GM18517 (cell line): ENCODE results near the gene APOD.
"Not testable (repeated sequence)": the region's sequence is repeated elsewhere in the genome, so short reads cannot be mapped to it uniquely, and the experiment has no call there.

Source experiments
- ATAC-seq: cut with Tn5 transposase; IDR thresholded peaks from one replicate; pipeline ENCODE4 v1.9.1; 2021; ENCODE audit warnings: mild to moderate bottlenecking, moderate library complexity; ENCODE audit not compliant: unreplicated experiment

Gene APOD

DNA sequence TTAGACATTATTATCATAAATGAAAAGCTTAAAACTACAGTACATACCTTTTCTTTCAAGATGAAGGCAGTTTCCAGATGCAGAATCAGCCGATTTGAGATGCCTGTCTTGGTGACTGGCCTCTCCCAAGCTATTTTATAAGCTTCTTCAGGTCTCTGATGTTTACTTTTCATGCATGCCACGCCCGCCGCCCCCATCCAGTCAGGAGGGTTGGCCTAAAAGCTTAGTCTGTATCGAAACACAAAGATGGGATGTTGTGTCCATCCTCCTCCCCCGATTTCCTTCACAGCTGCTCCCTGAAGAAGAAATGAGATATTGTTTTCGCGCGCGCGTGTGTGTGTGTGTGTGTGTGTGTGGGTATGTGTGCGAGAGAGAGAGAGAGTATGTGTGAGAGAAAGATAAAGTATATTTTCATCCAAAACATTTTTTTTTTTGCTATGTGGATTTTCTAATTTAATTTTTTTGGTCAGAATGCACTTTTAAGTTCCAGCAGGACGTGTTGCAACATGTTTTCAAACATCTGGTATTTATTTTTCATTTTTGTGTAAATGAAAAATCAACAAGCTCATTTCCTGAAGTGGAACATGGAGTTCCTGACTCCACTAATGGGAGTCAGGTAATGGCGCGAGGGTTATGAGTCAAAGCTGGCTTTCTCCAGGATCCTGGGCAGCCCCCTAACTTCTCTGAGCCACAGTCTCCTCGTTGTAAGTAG is at the start of gene APOD:
TSS of gene APOD (minus strand) at position 110 of the 712 bp plus-strand sequence. CDS start 4,479 bp downstream, outside the sequence.
- no peak for ATAC-seq

DNA sequence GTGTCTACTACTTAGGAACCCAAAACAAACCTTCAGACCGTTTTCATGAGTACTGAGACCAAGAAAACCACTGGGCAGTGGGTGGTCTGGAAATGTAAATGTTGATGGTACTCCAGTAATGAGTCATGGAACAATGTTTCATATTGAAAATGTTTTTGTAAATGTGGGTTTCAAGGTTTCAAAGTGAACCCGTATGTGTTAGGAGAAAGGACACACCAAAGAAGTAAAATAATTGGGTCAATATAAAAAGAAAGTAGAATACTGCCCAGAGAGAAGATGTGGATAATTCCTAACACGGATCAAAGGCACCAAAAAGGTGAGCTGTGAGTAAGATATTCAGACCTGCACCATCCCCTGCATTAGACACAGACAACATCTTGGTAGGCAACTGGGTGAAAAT is 49.6 kb upstream of the APOD start:
- ATAC-seq: not testable (repeated sequence)

DNA sequence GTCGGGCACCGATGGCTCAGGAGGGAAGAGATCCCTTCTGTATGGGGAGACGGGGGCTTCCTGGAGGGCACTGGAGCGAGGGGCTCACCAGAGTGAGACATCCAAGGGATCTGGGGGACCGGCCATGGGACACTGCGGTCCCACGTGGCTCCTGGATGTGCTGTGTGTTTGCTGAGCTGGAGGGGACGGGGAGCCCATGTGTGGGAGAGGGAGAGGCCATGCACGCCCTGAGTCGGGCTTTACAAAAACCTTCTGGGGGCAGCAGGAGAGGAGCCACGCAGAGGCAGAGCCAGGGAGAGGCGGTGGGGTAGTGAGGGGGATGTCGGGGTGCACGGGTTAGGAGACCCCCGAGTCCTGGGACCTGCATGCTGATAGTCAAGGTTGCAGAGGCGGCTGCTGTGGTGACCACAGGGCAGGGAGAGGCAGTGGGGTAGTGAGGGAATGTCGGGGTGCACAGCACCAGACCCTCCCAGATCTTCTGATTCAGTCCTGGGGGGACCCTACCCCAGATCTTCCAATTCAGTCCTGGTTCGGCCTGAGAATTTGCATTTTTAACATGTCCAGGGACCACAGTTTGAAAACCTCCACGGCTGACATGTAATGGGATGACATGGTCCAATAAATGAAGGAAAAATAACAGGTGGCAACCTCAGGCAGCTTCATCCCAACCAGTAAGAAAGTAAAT is 48.9 kb upstream of the APOD start:
- not testable (repeated sequence) for ATAC-seq

DNA sequence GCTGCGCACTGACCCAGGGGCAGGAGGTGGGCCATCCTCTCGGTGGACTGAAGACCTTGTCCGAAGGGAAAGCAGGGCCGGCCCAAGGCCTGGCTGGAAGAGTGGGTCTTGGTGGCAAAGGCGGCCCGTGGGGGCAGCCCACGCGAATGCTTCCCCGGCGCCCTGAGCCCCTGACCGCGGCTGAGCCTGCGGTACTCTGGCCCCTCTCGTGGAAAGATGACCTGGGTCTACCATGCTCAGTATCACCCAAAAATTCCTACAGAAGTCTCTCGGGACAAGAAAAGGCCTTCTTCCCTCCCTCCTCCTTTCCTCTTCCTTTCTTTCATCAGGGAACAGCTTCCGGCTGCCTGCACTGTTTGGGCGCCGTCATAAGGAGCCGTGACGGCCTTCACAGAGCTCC is 48.3 kb upstream of the APOD start:
- ATAC-seq: not testable (repeated sequence)

DNA sequence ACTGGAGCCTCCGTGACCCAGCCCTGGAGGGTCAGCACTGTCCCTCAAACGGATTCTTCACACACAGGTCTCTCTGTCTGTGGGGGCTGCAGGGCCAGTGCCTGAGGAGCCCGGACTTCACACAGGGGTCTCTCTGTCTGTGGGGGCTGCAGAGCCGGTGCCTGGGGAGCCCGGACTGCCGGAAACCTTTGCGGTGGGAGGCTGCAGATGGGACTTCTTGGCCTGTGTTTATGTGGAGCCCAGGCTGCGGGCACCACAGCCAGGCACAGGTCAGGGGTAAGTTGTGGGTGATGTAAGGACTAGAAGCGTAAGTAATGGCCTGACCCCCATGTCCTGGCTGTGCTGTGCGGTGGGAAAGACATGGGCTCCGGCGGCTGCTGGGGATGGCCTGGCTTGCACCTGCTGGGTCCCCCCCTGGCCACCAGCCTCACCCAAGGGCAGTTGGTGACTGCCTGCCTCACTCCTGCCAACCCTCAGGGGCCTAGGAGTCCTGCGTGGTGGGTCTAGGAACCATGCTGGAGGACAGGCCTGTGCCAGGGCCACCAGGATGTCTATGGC is 47.3 kb upstream of the APOD start:
- not testable (repeated sequence) for ATAC-seq

DNA sequence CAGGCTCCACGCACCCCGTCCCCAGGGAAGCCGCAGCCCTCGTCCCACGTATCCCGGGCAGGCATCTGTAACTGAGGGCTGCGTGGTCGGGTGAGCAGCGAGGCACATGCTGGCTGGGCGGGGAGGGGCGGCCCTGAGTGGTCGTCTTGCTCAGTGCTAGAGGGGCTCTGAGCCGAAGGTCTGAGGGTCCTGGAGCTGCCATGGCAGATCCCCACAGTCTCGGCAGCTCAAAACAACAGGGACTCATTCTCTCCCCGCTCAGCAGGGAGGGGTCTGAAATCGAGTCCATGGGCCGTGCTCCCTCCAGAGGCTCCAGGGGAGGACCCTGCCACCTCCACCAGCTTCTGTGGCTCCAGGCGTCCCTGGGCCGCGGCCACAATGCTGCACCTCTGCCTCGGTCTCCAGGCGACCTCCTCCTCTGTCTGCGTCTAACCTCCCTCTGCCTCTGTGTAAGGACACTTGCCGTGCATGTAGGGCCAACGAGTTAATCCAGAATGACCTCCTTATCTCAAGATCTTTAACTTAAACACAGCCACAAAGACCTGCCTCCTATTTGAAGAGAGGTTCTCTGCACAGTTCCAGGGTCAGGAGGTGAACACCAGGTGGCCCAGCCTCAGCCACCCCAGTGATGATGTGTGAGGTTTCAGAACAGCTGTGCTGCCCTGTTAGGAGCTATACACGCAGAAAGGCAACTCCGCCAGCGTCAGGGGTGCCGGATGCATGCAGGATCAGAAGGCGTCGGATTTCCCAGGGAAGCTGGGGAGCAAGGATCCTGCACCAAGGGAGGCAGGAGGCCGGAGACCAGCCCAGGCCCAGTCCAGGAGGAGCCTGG is 46.6 kb upstream of the APOD start:
- not testable (repeated sequence) for ATAC-seq

DNA sequence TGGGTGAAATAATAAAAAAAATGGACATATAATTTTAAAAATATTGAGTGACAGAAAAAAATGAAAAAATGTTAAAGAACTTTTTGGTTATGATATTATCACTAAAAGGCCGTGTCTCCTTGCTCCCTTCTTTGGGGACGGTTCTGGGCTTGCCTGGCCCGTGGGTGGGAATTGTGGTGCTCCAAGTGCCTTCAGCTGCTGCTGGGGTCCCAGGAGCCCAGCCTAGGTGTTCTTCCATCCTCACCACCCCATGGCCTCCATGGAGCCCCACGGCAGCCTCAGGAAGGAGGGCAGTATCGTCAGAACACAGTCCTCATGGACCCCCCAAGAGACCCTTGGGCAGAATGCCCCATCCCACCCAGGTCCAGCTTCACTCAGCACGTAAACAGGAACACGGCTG is 45.9 kb upstream of the APOD start:
- ATAC-seq: not testable (repeated sequence)

DNA sequence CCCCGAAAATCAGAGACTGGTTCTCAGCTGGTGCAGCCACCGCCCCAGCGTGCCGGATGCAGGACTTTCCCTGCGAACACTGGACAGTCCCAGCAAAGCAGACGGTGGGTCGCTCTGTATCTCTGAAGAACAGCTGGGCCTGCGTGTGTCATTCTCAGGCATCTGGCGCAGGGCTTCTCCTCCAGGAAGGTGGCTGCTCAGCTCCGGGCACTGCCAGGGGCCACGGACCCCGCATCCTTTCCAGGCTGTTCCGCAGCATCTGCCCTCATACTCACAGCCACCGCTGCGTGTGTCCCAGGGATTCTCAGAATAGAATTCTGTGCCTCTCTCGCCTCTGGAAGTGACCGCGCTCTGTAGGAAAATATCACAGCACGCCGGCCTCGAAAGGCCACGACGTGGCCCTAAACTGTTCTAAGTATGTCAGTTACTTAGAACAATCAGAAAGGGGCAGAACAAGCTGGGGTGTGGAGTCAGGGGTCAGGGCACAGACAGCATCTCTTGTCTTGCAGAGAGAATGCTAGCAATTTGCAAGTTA is 44.7 kb upstream of the APOD start:
- ATAC-seq: not testable (repeated sequence)

DNA sequence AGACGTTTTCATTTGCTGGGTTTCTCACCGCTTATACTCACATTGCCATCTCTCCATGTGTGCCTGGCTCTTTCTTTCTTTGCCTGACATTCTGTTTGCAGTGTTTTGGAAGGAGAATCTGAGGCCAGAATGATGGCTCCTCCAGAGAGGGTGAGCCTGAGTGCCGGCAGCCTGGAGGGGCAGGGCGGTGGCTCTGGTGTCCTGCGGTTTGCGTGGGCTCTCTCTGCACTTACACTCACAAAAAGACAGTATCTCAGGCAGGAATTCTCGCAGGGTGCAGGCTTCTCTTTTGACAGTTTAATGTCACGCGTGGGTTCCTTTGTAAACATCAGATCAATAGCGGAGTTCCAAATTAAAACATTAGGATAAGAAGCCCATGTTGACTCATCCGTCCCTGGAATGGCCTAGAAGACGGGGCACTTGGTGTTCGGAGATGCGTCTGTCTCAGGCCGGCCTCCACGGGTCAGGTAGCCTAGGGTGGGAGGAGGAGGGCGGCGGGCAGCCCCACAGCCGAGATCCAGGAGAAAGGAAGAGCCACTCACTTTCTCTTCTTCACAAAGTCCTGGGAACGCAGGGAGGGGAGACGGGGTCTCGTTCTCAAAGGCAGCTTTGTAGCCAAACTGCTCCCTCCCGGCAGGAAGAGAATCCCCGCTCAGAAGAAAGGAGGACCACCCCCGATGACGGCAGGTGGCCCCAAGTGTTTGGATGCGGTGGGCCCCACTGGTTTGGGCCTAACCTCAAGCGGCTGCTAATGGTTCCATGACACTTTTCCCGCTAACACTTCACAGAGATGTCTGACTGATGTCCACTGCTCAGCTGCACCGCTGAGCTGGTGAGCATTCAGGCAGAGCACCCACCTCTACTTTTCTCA is 44.0 kb upstream of the APOD start:
- ATAC-seq: not testable (repeated sequence)

DNA sequence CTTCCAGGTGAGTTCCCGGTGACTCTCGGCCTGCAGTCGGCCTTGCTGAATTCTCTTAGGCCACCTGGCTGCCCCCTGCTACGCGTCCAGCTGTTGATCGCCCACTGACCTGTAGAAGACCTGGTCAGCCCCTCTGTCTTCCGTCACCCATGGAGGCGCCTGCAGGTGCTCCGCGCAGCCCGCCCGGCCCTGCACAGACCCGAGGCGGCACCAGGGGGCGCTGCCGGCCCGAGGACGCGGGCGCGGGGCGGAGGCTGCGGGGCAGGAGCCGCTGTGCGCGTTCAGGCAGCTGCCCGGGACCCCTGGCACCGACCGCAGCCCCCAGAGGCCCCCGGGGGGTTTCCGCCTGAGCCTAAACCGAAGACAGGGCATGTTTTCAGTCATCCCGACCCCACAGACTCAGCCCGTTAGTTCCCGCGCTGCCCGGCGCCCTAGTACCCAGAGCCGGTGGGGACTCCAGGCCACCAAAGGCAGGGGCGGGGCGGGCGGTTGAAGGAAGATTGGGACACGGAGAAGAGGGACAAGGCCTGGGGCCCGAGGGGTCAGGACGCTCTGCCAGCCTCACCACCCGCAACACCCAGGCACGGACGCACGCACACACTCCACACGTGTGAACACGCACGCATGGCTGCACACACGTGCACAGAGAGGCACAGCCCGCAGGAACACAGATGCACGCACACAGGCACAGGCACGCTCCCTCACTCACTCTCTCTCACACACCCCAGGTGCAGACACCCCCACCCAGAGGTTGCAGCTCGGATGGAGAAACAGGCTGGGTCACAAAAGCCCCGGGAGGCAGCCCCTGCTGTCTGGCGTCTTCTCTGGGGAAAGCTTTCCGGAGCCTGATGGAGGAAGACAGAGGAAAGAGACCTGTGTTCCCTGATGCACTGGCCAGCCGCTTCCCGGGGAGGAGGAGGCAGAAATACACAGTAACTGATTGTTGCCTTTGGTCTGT is 41.1 kb upstream of the APOD start:
- peak; percentile 74 for ATAC-seq

DNA sequence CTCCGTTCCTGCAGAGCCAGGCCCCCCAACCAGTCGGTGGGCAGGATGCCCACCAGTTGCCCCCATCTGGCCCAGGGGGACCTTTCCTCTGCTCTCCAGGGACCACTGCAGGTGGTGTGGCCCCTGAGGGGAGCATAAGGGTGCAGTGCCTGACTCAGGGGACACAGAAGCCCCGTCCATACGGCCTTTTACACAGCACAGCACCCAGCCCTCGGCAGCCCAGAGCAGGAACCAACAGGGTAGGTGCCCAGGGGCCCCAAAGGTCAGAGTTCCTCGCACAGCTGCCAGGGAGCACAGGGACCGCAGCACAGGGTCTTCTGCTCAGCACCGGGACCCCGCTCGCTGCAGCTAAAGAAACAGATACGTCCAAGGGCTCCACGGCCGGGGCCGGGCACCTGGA is 40.4 kb upstream of the APOD start:
- ATAC-seq: not testable (repeated sequence)

DNA sequence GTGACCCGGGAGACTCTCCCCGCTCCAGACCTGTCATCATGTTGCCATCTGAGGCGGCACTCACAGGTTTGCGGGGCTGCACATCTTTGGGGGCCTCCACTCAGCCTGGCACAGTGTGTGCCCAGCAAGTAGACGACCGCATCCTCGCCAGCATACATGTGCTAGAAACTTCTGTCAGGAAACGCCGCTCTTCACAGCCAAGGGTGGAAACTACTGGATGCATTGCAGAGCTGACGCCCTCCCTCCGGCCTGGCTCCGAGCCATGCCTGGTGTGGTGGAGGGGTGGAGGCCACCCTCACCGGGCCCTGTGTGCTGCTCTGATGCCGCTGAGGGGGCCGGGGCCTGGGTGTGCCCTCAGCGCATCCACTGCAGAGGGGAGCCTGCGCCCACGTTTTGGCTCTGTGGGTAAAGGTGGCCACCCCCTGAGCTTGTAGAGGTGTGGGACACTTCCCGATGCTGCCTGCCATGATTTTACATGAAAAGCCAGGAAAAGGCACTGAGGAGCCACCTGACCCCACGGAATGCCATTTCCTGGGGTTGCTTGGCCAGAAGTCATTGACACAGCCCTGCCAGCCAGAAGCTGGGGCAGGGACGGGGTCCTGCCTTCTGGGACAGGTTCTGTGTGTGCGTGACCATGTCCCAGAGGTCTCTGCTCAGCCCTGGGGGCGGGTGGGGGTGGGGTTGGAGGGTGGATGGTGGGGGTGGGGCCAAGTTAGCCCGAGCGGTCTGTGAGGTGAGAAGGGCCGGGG is 39.7 kb upstream of the APOD start:
- not testable (repeated sequence) for ATAC-seq

DNA sequence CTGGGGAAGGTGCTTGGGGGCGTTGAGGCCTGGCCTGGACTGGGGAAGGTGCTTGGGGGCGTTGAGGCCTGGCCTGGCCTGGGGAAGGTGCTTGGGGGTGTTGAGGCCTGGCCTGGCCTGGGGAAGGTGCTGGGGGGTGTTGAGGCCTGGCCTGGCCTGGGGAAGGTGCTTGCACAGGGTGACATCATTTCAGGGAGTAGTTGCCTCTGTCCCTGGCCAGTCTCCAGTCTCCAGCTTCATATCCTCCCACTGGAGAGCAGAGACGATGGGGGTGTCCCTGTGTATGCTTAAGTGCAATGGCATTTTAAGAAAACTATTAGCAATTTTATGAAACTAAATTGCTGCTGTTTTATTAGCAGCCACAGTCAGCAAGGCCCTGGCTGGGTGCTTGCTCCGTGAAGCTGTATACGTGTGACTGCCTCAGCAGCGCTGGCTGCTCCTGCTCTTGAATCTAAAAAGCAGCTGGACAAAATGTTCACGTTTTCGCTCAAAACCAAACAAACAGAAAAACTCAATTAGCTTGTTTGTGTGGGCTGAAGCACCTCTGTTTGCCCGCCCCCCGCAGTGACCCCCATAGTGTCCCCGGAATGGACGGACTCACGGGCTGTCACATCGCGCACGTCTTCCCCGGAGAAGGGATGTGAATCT is 38.9 kb upstream of the APOD start:
- ATAC-seq: not testable (repeated sequence)

DNA sequence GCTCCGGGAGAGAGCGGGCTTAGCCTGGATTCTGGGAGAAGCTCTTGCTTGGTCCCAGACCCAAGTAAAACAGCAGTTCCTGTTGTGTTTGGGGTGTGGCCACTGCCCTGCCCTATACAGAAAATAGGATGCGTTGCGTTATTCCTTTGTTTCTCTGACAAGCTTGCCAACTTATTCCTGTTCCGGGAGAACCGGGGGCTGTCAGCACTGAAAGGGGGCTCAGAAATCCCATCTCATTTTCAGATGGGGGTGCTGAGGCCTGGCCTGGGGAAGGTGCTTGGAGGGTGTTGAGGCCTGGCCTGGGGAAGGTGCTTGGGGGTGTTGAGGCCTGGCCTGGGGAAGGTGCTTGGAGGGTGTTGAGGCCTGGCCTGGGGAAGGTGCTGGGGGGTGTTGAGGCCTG is 38.3 kb upstream of the APOD start:
- ATAC-seq: not testable (repeated sequence)

DNA sequence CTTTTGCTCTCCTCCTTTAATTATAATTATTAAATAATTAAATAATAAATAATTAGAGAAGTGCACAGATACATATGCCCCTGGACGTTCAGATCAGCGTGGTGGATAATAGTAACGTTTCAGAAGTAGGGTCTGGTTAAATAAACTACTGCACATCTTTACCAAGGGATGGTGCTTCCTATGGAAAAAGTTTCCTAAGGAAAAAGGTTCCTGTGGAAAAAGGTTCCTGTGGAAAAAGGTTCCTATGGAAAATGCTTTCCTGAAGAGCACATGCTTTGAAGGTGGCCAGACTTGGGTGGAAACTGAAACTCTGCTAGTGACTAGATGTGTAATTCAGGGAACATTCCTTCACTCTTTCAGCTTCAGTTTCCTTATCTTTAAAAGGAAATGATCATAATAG is 37.4 kb upstream of the APOD start:
- not testable (repeated sequence) for ATAC-seq

DNA sequence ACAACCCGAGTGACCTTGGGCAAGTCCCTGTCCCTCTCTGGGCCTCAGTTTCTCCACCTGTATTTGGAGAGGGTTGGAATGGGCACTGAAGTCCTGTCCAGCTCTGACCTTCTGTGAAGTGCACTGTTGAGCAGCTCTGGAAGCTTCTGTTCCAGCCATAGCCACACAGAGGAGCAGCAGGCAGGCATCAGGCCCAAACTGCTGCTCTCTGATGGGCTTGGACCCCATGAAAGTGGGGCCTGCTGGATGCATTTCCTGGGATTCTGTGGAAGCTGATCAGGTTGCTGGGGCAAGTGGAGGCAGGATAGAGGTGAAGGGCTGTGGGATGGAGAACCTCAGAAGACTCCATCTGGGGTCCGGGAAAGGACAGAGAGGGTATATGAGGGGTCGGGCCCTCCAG is 36.7 kb upstream of the APOD start:
- ATAC-seq: not testable (repeated sequence)

DNA sequence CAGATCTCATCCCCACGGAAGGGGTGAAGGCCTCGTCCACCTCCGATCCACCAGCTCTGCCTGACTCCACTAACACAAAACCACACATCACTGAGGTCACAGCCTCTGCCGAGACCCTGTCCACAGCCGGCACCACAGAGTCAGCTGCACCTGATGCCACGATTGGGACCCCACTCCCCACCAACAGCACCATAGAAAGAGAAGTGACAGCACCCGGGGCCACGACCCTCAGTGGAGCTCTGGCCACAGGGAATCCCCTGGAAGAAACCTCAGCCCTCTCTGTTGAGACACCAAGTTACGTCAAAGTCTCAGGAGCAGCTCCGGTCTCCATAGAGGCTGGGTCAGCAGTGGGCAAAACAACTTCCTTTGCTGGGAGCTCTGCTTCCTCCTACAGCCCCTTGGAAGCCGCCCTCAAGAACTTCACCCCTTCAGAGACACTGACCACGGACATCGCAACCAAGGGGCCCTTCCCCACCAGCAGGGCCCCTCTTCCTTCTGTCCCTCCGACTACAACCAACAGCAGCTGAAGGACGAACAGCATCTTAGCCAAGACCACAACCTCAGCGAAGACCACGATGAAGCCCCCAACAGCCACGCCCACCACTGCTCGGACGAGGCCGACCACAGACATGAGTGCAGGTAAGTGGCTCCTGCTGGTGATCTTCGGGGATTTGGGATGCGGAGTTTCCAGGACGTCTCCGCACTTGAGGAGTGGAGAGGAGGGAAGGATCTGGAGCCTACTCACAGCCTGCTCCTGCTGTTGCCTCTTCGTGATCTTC is 36.0 kb upstream of the APOD start:
- not testable (repeated sequence) for ATAC-seq
